ENCODE measurements around the gene LRRC38. TPM values are rescaled to one million over a fixed set of nuclear protein-coding genes. Genes with fewer than 3 reads are reported as not detected.
A peak's percentile ranks its signal among the peaks of the same experiment; 100 is the strongest.

The LRRC38 gene
- total and polyA plus RNA-seq, 7 donors, result 2.9 to 26.8 (median 7.0) TPM

GRCh38 chr1:13523780-13524477 is 10.1 kb upstream of the LRRC38 start:
- H3K27ac ChIP-seq, result no peak overlapping the region
- ATAC-seq, result peak in 1 of 4 donors; percentile 51
- WGBS, 3 donors, result 51 to 54% (median 52%) methylated on average over 8 of the region's 8 CpGs

DNA sequence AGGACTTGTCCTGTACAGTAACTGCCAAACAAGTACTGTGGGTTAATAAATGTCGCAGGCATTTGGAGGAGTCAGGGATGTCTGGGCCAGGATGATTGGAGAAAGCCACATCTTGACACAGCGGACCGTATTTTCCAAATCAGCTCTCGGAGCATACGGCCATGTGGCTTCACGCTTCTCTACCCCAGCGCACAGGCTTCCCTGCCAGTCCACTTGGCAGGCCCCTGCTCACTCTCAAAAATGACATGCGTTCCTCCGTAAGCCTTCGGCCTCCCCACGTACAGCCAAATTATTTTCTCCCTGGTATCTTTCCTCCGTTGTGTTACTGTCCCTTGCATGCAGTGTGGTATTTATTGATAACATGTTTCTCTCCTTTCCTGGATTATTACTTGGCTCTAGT is 7.2 kb upstream of the LRRC38 start:
- H3K27me3 ChIP-seq (ENCODE audit: insufficient read depth in 3 of 3, low read length in 2 of 3), result no peaks in the 10 kb centered on the region
- 61 to 77% (median 63%) methylated on average over 12 of the region's 12 CpGs for WGBS, 3 donors

More at GRCh38 chr1:13523780-13524477, 10.1 kb upstream of the LRRC38 start:
- no peak for DNase-seq
- no peaks in the 10 kb centered on the region for H3K36me3 ChIP-seq (ENCODE audit: insufficient read depth in 1 of 2, low read depth in 1 of 2)
- H3K27me3 ChIP-seq (ENCODE audit: insufficient read depth in 3 of 3, low read length in 2 of 3), result no peaks in the 10 kb centered on the region
- intact Hi-C loops (cut with DNase I), result no loop called here
- TF ChIP-seq, protein P1, sequence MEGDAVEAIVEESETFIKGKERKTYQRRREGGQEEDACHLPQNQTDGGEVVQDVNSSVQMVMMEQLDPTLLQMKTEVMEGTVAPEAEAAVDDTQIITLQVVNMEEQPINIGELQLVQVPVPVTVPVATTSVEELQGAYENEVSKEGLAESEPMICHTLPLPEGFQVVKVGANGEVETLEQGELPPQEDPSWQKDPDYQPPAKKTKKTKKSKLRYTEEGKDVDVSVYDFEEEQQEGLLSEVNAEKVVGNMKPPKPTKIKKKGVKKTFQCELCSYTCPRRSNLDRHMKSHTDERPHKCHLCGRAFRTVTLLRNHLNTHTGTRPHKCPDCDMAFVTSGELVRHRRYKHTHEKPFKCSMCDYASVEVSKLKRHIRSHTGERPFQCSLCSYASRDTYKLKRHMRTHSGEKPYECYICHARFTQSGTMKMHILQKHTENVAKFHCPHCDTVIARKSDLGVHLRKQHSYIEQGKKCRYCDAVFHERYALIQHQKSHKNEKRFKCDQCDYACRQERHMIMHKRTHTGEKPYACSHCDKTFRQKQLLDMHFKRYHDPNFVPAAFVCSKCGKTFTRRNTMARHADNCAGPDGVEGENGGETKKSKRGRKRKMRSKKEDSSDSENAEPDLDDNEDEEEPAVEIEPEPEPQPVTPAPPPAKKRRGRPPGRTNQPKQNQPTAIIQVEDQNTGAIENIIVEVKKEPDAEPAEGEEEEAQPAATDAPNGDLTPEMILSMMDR (IDR thresholded peaks at IDR 0.05), result no peak
- H3K4me1 ChIP-seq, result no peaks in the 10 kb centered on the region
- H3K9me3 ChIP-seq, result no peaks in the 10 kb centered on the region
- no peak overlapping the region for H3K4me3 ChIP-seq

DNA sequence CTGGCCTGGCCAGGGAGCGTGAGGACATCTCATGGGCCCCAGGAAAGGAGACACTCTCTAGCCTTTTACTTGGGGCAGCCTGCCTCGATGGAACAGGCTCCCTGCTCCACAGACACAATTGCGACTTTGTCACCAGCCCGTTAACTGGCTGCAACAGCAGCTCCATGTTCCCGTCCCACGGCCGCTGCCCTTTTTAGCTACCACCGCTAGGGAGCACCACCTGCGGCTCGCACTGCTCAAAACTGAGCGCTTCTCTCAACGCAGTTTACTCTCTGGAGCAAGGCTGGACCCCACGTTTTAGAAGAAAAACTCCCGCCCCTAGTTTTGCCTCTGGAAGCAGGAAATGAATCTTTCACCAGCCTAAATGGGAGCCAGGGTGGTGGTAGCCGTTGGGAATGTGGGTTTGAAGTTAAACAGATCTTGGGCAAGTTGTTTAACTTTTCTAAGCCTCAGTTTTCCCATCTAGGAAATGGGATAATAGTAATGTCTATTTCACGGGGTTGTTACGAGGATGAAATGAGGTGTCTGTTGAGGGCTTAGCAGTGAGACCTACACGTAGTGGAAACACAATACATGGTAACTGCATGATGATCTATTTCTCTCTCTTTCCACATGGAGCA is 3.5 kb upstream of the LRRC38 start:
- Histone ChIP-seq H3K27me3 (ENCODE audit: insufficient read depth in 3 of 3, low read length in 2 of 3) (no peaks in the 10 kb centered on the region), H3K27ac (no peak overlapping the region), H3K9me3 (no peaks in the 10 kb centered on the region), H3K4me3 (no peak overlapping the region), H3K4me1 (peaks cover 11% of the 10 kb centered on the region), H3K36me3 (ENCODE audit: insufficient read depth in 1 of 2, low read depth in 1 of 2) (no peaks in the 10 kb centered on the region)
- peak in 1 of 2 donors; percentile 71 for DNase-seq
- TF ChIP-seq, protein P1 (IDR thresholded peaks at IDR 0.05), result peak; percentile 47
- intact Hi-C loops (cut with DNase I), result no loop called here
- WGBS, 3 donors, result 32 to 39% (median 37%) methylated on average over 18 of the region's 18 CpGs
- peak in 2 of 4 donors; percentile 36 to 40 for ATAC-seq

More for the DNA sequence above, 7.2 kb upstream of the LRRC38 start:
- intact Hi-C loops (cut with DNase I), result no loop called here
- TF ChIP-seq, protein P1 (IDR thresholded peaks at IDR 0.05), result no peak
- DNase-seq (no peak), ATAC-seq (no peak)
- Histone ChIP-seq H3K9me3 (no peaks in the 10 kb centered on the region), H3K4me3 (no peak overlapping the region), H3K27ac (no peak overlapping the region), H3K4me1 (peaks cover 6% of the 10 kb centered on the region), H3K36me3 (ENCODE audit: insufficient read depth in 1 of 2, low read depth in 1 of 2) (no peaks in the 10 kb centered on the region)

GRCh38 chr1:13516606-13517005 is 2.8 kb upstream of the LRRC38 start:
- Histone ChIP-seq H3K4me3 (no peak overlapping the region), H3K4me1 (peaks cover 11% of the 10 kb centered on the region), H3K27ac (no peak overlapping the region), H3K27me3 (ENCODE audit: insufficient read depth in 3 of 3, low read length in 2 of 3) (no peaks in the 10 kb centered on the region), H3K36me3 (ENCODE audit: insufficient read depth in 1 of 2, low read depth in 1 of 2) (no peaks in the 10 kb centered on the region), H3K9me3 (no peaks in the 10 kb centered on the region)
- WGBS, 3 donors, result 59 to 66% (median 63%) methylated on average over 10 of the region's 10 CpGs
- intact Hi-C loops (cut with DNase I), result no loop called here
- DNase-seq (no peak), ATAC-seq (no peak)
- TF ChIP-seq, protein P1 (IDR thresholded peaks at IDR 0.05), result no peak

Measured in psoas muscle (tissue), 8 donors.